HUES48 (cell line): ENCODE measurements around the gene RAB11A.

Experiments
- H3K27ac ChIP-seq: one replicate; pipeline ENCODE4 v1.7.0; 2013; ENCODE audit warnings: low read depth, low read length, inconsistent platforms
- H3K27me3 ChIP-seq: 2 replicates; pipeline ENCODE4 v1.6.1; 2013; ENCODE audit warnings: mild to moderate bottlenecking, low read length; ENCODE audit not compliant: control insufficient read depth, insufficient read depth
- H3K36me3 ChIP-seq: 2 replicates; pipeline ENCODE4 v1.6.1; 2013; ENCODE audit warnings: low read length; ENCODE audit not compliant: control insufficient read depth, insufficient read depth
- H3K4me1 ChIP-seq: 2 replicates; pipeline ENCODE4 v1.6.1; 2013; ENCODE audit warnings: mild to moderate bottlenecking, low read length; ENCODE audit not compliant: control insufficient read depth, insufficient read depth
- H3K4me3 ChIP-seq: 2 replicates; pipeline ENCODE4 v1.5.1; 2013; ENCODE audit warnings: mild to moderate bottlenecking, low read depth, low read length
- H3K9ac ChIP-seq: 2 replicates; pipeline ENCODE4 v1.6.1; 2013; ENCODE audit warnings: mild to moderate bottlenecking, low read depth, low read length, moderate library complexity
- H3K9me3 ChIP-seq: 2 replicates; pipeline ENCODE4 v1.6.1; 2013; ENCODE audit warnings: low read length; ENCODE audit not compliant: control insufficient read depth, insufficient read depth

Gene RAB11A

GRCh38 chr15:65833501-65834205 lies 35.6 kb upstream of the RAB11A start:
- H3K9me3 ChIP-seq: no peaks in the 10 kb centered on the region
- H3K9ac ChIP-seq: peak overlapping the region; percentile 44; the same call in 1 of the 2 replicates
- peaks cover 19% of the 10 kb centered on the region for H3K4me1 ChIP-seq
- no peak overlapping the region for H3K4me3 ChIP-seq
- no peaks in the 10 kb centered on the region for H3K27me3 ChIP-seq
- H3K27ac ChIP-seq: peak overlapping the region; percentile 98
- no peaks in the 10 kb centered on the region for H3K36me3 ChIP-seq

- Histone ChIP-seq H3K9ac (no peak overlapping the region), H3K36me3 (no peaks in the 10 kb centered on the region), H3K4me1 (peaks cover 19% of the 10 kb centered on the region), H3K27me3 (no peaks in the 10 kb centered on the region), H3K27ac (no peak overlapping the region), H3K9me3 (no peaks in the 10 kb centered on the region), H3K4me3 (no peak overlapping the region)
Measured at GRCh38 chr15:65834603-65835282, 34.5 kb upstream of the RAB11A start.

GRCh38 chr15:65835447-65835846 lies 33.8 kb upstream of the RAB11A start:
- Histone ChIP-seq H3K4me1 (peaks cover 19% of the 10 kb centered on the region), H3K9me3 (no peaks in the 10 kb centered on the region), H3K27ac (no peak overlapping the region), H3K36me3 (no peaks in the 10 kb centered on the region), H3K4me3 (no peak overlapping the region), H3K9ac (no peak overlapping the region), H3K27me3 (no peaks in the 10 kb centered on the region)

- H3K27me3 ChIP-seq: no peaks in the 10 kb centered on the region
- peaks cover 19% of the 10 kb centered on the region for H3K4me1 ChIP-seq
- no peak overlapping the region for H3K27ac ChIP-seq
- no peak overlapping the region for H3K9ac ChIP-seq
- H3K36me3 ChIP-seq: no peaks in the 10 kb centered on the region
- H3K9me3 ChIP-seq: no peaks in the 10 kb centered on the region
- H3K4me3 ChIP-seq: no peak overlapping the region
Measured at GRCh38 chr15:65836665-65837064, 32.6 kb upstream of the RAB11A start.

- Histone ChIP-seq H3K9ac (no peak overlapping the region), H3K9me3 (no peaks in the 10 kb centered on the region)
Measured at GRCh38 chr15:65837301-65838294, 31.7 kb upstream of the RAB11A start.

GRCh38 chr15:65839354-65839901 lies 29.9 kb upstream of the RAB11A start:
- Histone ChIP-seq H3K4me1 (no peaks in the 10 kb centered on the region), H3K4me3 (no peak overlapping the region), H3K36me3 (no peaks in the 10 kb centered on the region), H3K9me3 (no peaks in the 10 kb centered on the region), H3K9ac (no peak overlapping the region), H3K27ac (no peak overlapping the region), H3K27me3 (no peaks in the 10 kb centered on the region)

More at GRCh38 chr15:65837301-65838294, 31.7 kb upstream of the RAB11A start:
- H3K4me3 ChIP-seq: no peak overlapping the region
- peak overlapping the region; percentile 24 for H3K27ac ChIP-seq
- H3K27me3 ChIP-seq: no peaks in the 10 kb centered on the region
- H3K36me3 ChIP-seq: no peaks in the 10 kb centered on the region
- H3K4me1 ChIP-seq: peaks cover 15% of the 10 kb centered on the region

GRCh38 chr15:65839985-65840384 lies 29.3 kb upstream of the RAB11A start:
- Histone ChIP-seq H3K9me3 (no peaks in the 10 kb centered on the region), H3K4me1 (no peaks in the 10 kb centered on the region), H3K27me3 (no peaks in the 10 kb centered on the region), H3K9ac (no peak overlapping the region), H3K27ac (no peak overlapping the region), H3K36me3 (no peaks in the 10 kb centered on the region), H3K4me3 (no peak overlapping the region)

GRCh38 chr15:65841121-65841930 lies 28.0 kb upstream of the RAB11A start:
- no peak overlapping the region for H3K27ac ChIP-seq
- no peaks in the 10 kb centered on the region for H3K4me1 ChIP-seq
- H3K4me3 ChIP-seq: no peak overlapping the region

GRCh38 chr15:65845826-65846519 lies 23.3 kb upstream of the RAB11A start:
- no peak overlapping the region for H3K27ac ChIP-seq
- no peaks in the 10 kb centered on the region for H3K36me3 ChIP-seq
- no peaks in the 10 kb centered on the region for H3K27me3 ChIP-seq
- no peaks in the 10 kb centered on the region for H3K9me3 ChIP-seq
- H3K4me3 ChIP-seq: no peak overlapping the region
- no peak overlapping the region for H3K9ac ChIP-seq
- no peaks in the 10 kb centered on the region for H3K4me1 ChIP-seq

More at GRCh38 chr15:65841121-65841930, 28.0 kb upstream of the RAB11A start:
- H3K27me3 ChIP-seq: no peaks in the 10 kb centered on the region
- no peaks in the 10 kb centered on the region for H3K36me3 ChIP-seq
- H3K9ac ChIP-seq: 0 out of 2 replicates have a peak overlapping the region, but pooled peaks have one; percentile 12
- H3K9me3 ChIP-seq: no peaks in the 10 kb centered on the region
